ENCODE measurements around the gene SLC39A7. TPM values are rescaled to one million over a fixed set of nuclear protein-coding genes. Genes with fewer than 3 reads are reported as not detected.

Gene SLC39A7
- total RNA-seq, 1 experiment from 2014 or later: 119 TPM

- ChIA-PET POLR2A (ENCODE audit: low non-redundant PET) (no interaction called here), CTCF (no interaction called here)
- BruUV-seq (replicated peaks): no TSS peak
- Histone ChIP-seq H3K9me3 (ENCODE audit: low read depth, low read length, poor library complexity, severe bottlenecking) (no peaks in the 10 kb centered on the region), H3K27ac (ENCODE audit: low read depth, low read length, poor library complexity, severe bottlenecking) (no peak overlapping the region), H3K4me3 (ENCODE audit: low read depth, low read length, poor library complexity, severe bottlenecking) (no peak overlapping the region), H3K4me1 (ENCODE audit: insufficient read depth, low read length, poor library complexity, severe bottlenecking) (no peaks in the 10 kb centered on the region), H3K36me3 (ENCODE audit: insufficient read depth, low read length, poor library complexity, severe bottlenecking) (no peaks in the 10 kb centered on the region), H3K27me3 (replicated peaks; ENCODE audit: insufficient read depth, low read depth, low read length, poor library complexity) (no peaks in the 10 kb centered on the region)
- TF ChIP-seq CTCF (conservative IDR thresholded peaks at IDR 0.05; ENCODE audit: low read depth, low read length) (no peak), EZH2 (IDR thresholded peaks at IDR 0.05; ENCODE audit: borderline replicate concordance, low read depth, low read length, poor library complexity, severe bottlenecking) (no peak)
- no peak for DNase-seq (ENCODE audit: low spot score)
- intact Hi-C loops (cut with micrococcal nuclease; ENCODE audit: unreplicated experiment): no loop called here
These were observed 25.1 kb upstream of the SLC39A7 start for GRCh38 chr6:33175436-33176069.

- H3K27me3 ChIP-seq (replicated peaks; ENCODE audit: insufficient read depth, low read depth, low read length, poor library complexity): no peaks in the 10 kb centered on the region
- BruUV-seq (replicated peaks): no TSS peak
- H3K36me3 ChIP-seq (ENCODE audit: insufficient read depth, low read length, poor library complexity, severe bottlenecking): no peaks in the 10 kb centered on the region
- no peak overlapping the region for H3K27ac ChIP-seq (ENCODE audit: low read depth, low read length, poor library complexity, severe bottlenecking)
- TF ChIP-seq EZH2 (IDR thresholded peaks at IDR 0.05; ENCODE audit: borderline replicate concordance, low read depth, low read length, poor library complexity, severe bottlenecking) (no peak), CTCF (conservative IDR thresholded peaks at IDR 0.05; ENCODE audit: low read depth, low read length) (no peak)
- H3K9me3 ChIP-seq (ENCODE audit: low read depth, low read length, poor library complexity, severe bottlenecking): no peaks in the 10 kb centered on the region
- H3K4me1 ChIP-seq (ENCODE audit: insufficient read depth, low read length, poor library complexity, severe bottlenecking): no peaks in the 10 kb centered on the region
- CTCF ChIA-PET: no interaction called here
- DNase-seq (ENCODE audit: low spot score): no peak
- POLR2A ChIA-PET (ENCODE audit: low non-redundant PET): no interaction called here
- no peak overlapping the region for H3K4me3 ChIP-seq (ENCODE audit: low read depth, low read length, poor library complexity, severe bottlenecking)
- intact Hi-C loops (cut with micrococcal nuclease; ENCODE audit: unreplicated experiment): no loop called here
These were observed 23.8 kb upstream of the SLC39A7 start for GRCh38 chr6:33176906-33177305.

- H3K4me3 ChIP-seq (ENCODE audit: low read depth, low read length, poor library complexity, severe bottlenecking): no peak overlapping the region
- DNase-seq (ENCODE audit: low spot score): no peak
- intact Hi-C loops (cut with micrococcal nuclease; ENCODE audit: unreplicated experiment): no loop called here
These were observed 22.9 kb upstream of the SLC39A7 start for GRCh38 chr6:33177552-33178446.

More at GRCh38 chr6:33177552-33178446, 22.9 kb upstream of the SLC39A7 start:
- H3K27me3 ChIP-seq (replicated peaks; ENCODE audit: insufficient read depth, low read depth, low read length, poor library complexity): no peaks in the 10 kb centered on the region
- no TSS peak for BruUV-seq (replicated peaks)
- ChIA-PET POLR2A (ENCODE audit: low non-redundant PET) (no interaction called here), CTCF (no interaction called here)
- TF ChIP-seq CTCF (conservative IDR thresholded peaks at IDR 0.05; ENCODE audit: low read depth, low read length) (no peak), EZH2 (IDR thresholded peaks at IDR 0.05; ENCODE audit: borderline replicate concordance, low read depth, low read length, poor library complexity, severe bottlenecking) (no peak)
- H3K9me3 ChIP-seq (ENCODE audit: low read depth, low read length, poor library complexity, severe bottlenecking): no peaks in the 10 kb centered on the region
- no peaks in the 10 kb centered on the region for H3K4me1 ChIP-seq (ENCODE audit: insufficient read depth, low read length, poor library complexity, severe bottlenecking)
- no peaks in the 10 kb centered on the region for H3K36me3 ChIP-seq (ENCODE audit: insufficient read depth, low read length, poor library complexity, severe bottlenecking)
- no peak overlapping the region for H3K27ac ChIP-seq (ENCODE audit: low read depth, low read length, poor library complexity, severe bottlenecking)
